ENCODE results near the gene GTF2F1. TPM values are rescaled to one million over a fixed set of nuclear protein-coding genes. Genes with fewer than 3 reads are reported as not detected.

GTF2F1 gene
- total and polyA plus RNA-seq, 10 of the 15 experiments (the other 5 are each of a cell fraction or from before 2014, with no cell fraction given), result 4.5 to 61.7 (median 48.5) TPM

DNA sequence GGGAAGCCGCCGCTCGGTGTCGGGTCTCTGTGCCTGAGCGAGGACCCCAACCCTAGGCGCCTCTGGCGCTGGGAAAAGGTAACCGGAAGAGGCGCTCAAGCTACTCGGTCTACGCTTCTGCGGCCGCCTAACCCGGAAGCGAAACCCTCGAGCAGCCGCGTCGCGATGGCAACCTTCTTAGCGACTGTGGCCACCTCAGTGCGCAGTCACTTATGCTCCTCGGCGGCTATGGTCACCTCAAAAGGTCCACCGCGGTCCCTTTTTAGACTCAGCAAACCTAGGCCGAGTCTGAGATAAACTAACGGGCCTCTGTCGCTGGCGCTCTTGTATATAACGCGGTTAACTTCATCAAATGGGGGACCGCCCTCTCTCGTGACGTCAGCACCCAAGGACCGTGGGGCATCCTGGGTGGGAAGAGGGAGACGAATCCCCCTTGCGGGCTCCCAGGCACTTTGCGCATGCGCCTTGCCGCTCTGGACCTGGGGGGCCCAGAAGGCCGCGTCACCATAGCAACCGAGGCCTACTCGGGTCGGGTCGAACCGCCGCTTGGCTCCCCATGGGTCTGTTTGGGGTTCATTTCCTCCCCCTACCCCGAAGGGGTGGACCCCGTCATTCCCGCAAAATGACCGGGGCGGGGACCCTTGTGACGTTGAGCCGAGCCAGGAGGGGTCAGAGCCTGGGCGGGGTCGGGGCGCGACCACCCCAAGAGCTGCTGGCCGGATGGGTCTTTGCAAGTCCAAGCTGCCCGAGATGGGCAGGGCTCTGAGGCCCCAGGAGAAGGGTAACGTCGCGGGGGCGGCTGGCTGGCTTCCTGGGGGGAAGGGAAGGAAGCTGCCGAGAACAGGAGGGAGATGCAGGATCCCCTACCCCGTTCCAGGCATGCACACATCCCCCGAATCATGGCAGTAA lies at the start of gene GTF2F1 (continued):
- TF ChIP-seq, protein P1, sequence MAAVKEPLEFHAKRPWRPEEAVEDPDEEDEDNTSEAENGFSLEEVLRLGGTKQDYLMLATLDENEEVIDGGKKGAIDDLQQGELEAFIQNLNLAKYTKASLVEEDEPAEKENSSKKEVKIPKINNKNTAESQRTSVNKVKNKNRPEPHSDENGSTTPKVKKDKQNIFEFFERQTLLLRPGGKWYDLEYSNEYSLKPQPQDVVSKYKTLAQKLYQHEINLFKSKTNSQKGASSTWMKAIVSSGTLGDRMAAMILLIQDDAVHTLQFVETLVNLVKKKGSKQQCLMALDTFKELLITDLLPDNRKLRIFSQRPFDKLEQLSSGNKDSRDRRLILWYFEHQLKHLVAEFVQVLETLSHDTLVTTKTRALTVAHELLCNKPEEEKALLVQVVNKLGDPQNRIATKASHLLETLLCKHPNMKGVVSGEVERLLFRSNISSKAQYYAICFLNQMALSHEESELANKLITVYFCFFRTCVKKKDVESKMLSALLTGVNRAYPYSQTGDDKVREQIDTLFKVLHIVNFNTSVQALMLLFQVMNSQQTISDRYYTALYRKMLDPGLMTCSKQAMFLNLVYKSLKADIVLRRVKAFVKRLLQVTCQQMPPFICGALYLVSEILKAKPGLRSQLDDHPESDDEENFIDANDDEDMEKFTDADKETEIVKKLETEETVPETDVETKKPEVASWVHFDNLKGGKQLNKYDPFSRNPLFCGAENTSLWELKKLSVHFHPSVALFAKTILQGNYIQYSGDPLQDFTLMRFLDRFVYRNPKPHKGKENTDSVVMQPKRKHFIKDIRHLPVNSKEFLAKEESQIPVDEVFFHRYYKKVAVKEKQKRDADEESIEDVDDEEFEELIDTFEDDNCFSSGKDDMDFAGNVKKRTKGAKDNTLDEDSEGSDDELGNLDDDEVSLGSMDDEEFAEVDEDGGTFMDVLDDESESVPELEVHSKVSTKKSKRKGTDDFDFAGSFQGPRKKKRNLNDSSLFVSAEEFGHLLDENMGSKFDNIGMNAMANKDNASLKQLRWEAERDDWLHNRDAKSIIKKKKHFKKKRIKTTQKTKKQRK (IDR thresholded peaks at IDR 0.05; ENCODE audit: low read depth, low read length), result no peak
- no peak for TF ChIP-seq NFYA (IDR thresholded peaks at IDR 0.05; ENCODE audit: borderline replicate concordance, low read depth, low read length)
- TF ChIP-seq TBL1XR1 (IDR thresholded peaks at IDR 0.05; ENCODE audit: low read depth, low read length), result no peak
- TF ChIP-seq TCF3 (IDR thresholded peaks at IDR 0.05; ENCODE audit: borderline replicate concordance, insufficient read depth, low read depth, low read length), result no peak
- TF ChIP-seq, protein P2, sequence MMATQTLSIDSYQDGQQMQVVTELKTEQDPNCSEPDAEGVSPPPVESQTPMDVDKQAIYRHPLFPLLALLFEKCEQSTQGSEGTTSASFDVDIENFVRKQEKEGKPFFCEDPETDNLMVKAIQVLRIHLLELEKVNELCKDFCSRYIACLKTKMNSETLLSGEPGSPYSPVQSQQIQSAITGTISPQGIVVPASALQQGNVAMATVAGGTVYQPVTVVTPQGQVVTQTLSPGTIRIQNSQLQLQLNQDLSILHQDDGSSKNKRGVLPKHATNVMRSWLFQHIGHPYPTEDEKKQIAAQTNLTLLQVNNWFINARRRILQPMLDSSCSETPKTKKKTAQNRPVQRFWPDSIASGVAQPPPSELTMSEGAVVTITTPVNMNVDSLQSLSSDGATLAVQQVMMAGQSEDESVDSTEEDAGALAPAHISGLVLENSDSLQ (IDR thresholded peaks at IDR 0.05), result no peak; the same call in 1 of the 2 replicates
- TF ChIP-seq CHD1 (IDR thresholded peaks at IDR 0.05; ENCODE audit: low read depth, low read length), result no peak
- TF ChIP-seq, protein P3, sequence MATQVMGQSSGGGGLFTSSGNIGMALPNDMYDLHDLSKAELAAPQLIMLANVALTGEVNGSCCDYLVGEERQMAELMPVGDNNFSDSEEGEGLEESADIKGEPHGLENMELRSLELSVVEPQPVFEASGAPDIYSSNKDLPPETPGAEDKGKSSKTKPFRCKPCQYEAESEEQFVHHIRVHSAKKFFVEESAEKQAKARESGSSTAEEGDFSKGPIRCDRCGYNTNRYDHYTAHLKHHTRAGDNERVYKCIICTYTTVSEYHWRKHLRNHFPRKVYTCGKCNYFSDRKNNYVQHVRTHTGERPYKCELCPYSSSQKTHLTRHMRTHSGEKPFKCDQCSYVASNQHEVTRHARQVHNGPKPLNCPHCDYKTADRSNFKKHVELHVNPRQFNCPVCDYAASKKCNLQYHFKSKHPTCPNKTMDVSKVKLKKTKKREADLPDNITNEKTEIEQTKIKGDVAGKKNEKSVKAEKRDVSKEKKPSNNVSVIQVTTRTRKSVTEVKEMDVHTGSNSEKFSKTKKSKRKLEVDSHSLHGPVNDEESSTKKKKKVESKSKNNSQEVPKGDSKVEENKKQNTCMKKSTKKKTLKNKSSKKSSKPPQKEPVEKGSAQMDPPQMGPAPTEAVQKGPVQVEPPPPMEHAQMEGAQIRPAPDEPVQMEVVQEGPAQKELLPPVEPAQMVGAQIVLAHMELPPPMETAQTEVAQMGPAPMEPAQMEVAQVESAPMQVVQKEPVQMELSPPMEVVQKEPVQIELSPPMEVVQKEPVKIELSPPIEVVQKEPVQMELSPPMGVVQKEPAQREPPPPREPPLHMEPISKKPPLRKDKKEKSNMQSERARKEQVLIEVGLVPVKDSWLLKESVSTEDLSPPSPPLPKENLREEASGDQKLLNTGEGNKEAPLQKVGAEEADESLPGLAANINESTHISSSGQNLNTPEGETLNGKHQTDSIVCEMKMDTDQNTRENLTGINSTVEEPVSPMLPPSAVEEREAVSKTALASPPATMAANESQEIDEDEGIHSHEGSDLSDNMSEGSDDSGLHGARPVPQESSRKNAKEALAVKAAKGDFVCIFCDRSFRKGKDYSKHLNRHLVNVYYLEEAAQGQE (IDR thresholded peaks at IDR 0.05; ENCODE audit: low read depth, low read length), result no peak
- TF ChIP-seq, protein P4, sequence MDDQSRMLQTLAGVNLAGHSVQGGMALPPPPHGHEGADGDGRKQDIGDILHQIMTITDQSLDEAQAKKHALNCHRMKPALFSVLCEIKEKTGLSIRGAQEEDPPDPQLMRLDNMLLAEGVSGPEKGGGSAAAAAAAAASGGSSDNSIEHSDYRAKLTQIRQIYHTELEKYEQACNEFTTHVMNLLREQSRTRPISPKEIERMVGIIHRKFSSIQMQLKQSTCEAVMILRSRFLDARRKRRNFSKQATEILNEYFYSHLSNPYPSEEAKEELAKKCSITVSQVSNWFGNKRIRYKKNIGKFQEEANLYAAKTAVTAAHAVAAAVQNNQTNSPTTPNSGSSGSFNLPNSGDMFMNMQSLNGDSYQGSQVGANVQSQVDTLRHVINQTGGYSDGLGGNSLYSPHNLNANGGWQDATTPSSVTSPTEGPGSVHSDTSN (IDR thresholded peaks at IDR 0.05; ENCODE audit: insufficient replicate concordance, low read depth, low read length), result no peak
- peak; percentile 29; the same call in 1 of the 2 replicates for TF ChIP-seq ZSCAN29 (IDR thresholded peaks at IDR 0.05)
- TF ChIP-seq RB1 (IDR thresholded peaks at IDR 0.05; ENCODE audit: borderline replicate concordance), result peak; percentile 66; the same call in 1 of the 2 replicates
- TF ChIP-seq ZZZ3 (IDR thresholded peaks at IDR 0.05; ENCODE audit: control insufficient read depth, insufficient read length, low read depth), result no peak
- peak; percentile 68; the same call in 1 of the 2 replicates for TF ChIP-seq SIN3A (IDR thresholded peaks at IDR 0.05; ENCODE audit: low read depth, low read length)
- TF ChIP-seq IKZF2 (IDR thresholded peaks at IDR 0.05), result peak; percentile 26 to 38; a peak in 3 of 4 replicates
- TF ChIP-seq, protein P5, sequence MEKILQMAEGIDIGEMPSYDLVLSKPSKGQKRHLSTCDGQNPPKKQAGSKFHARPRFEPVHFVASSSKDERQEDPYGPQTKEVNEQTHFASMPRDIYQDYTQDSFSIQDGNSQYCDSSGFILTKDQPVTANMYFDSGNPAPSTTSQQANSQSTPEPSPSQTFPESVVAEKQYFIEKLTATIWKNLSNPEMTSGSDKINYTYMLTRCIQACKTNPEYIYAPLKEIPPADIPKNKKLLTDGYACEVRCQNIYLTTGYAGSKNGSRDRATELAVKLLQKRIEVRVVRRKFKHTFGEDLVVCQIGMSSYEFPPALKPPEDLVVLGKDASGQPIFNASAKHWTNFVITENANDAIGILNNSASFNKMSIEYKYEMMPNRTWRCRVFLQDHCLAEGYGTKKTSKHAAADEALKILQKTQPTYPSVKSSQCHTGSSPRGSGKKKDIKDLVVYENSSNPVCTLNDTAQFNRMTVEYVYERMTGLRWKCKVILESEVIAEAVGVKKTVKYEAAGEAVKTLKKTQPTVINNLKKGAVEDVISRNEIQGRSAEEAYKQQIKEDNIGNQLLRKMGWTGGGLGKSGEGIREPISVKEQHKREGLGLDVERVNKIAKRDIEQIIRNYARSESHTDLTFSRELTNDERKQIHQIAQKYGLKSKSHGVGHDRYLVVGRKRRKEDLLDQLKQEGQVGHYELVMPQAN (conservative IDR thresholded peaks at IDR 0.05), result peak; percentile 95
- no peak for TF ChIP-seq TCF7 (IDR thresholded peaks at IDR 0.05; ENCODE audit: borderline replicate concordance)
- no peak for TF ChIP-seq MYC (IDR thresholded peaks at IDR 0.05; ENCODE audit: insufficient read depth, insufficient read length, insufficient replicate concordance, low read length, severe bottlenecking)
